IMR-90 (cell line): ENCODE results near the gene NDUFAF5. TPM values are rescaled to one million over a fixed set of nuclear protein-coding genes. Genes with fewer than 3 reads are reported as not detected.

Experiments used
- ATAC-seq: fragments of 200-7000 bp; cut with Tn5 transposase; 2 replicates; pipeline ENCODE4 v1.9.1; 2020; ENCODE audit warnings: low read depth, mild to moderate bottlenecking, moderate library complexity
- BruUV-seq: library from RNA; stranded (reverse); fragments of 400-500 nt; replicated peaks from 2 replicates; lab custom pipeline; 2021; lab: Mats Ljungman, UMichigan
- CTCF ChIA-PET: fragments of 300-600 bp; formaldehyde crosslinking; extraction: SDS; loops from one replicate; lab custom pipeline; 2021; ENCODE audit warnings: antibody characterized with exemption; lab: Yijun Ruan, JAX
- POLR2A ChIA-PET: fragments of 300-600 bp; sonication (Branson Sonifier 250); formaldehyde crosslinking; loops from one replicate; lab custom pipeline; 2022; ENCODE audit warnings: antibody characterized with exemption; ENCODE audit not compliant: unreplicated experiment; lab: Charles Lee
- DNase-seq: peaks from one replicate; pipeline ENCODE4 v3.0.0; 2013
- H2AFZ ChIP-seq: replicated peaks from 2 replicates; pipeline ENCODE3; 2013; ENCODE audit warnings: low read length, mild to moderate bottlenecking; ENCODE audit not compliant: poor library complexity
- H2AK5ac ChIP-seq: 2 replicates; pipeline ENCODE4 v1.6.1; 2013; ENCODE audit warnings: low read depth, low read length, inconsistent platforms
- H2AK9ac ChIP-seq: replicated peaks from 2 replicates; pipeline ENCODE3; 2013; ENCODE audit warnings: mild to moderate bottlenecking, low read depth, low read length, moderate library complexity; ENCODE audit not compliant: poor library complexity
- H2BK120ac ChIP-seq: 2 replicates; pipeline ENCODE4 v1.6.1; 2013; ENCODE audit warnings: low read depth, low read length, inconsistent platforms
- H2BK15ac ChIP-seq: 3 replicates; pipeline ENCODE4 v1.6.1; 2013; ENCODE audit warnings: low read depth, low read length, inconsistent platforms
- H2BK20ac ChIP-seq: 2 replicates; pipeline ENCODE4 v1.6.1; 2013; ENCODE audit warnings: low read depth, mild to moderate bottlenecking, inconsistent platforms, low read length, moderate library complexity
- H2BK5ac ChIP-seq: 2 replicates; pipeline ENCODE4 v1.6.1; 2013; ENCODE audit warnings: mild to moderate bottlenecking, low read depth, low read length, inconsistent platforms; ENCODE audit not compliant: poor library complexity, severe bottlenecking
- H3K14ac ChIP-seq: replicated peaks from 2 replicates; pipeline ENCODE4 v1.6.1; 2013; ENCODE audit warnings: low read depth, low read length, inconsistent platforms
- H3K18ac ChIP-seq: 2 replicates; pipeline ENCODE4 v1.6.1; 2013; ENCODE audit warnings: low read depth, low read length, control low read depth
- H3K23ac ChIP-seq: 2 replicates; pipeline ENCODE4 v1.6.1; 2013; ENCODE audit warnings: low read depth, low read length, inconsistent platforms
- H3K27ac ChIP-seq: 2 replicates; pipeline ENCODE4 v1.5.1; 2013; ENCODE audit warnings: mild to moderate bottlenecking, control low read depth, low read length; ENCODE audit not compliant: insufficient read depth
- H3K27me3 ChIP-seq: 2 replicates; pipeline ENCODE4 v1.6.1; 2013; ENCODE audit warnings: low read length; ENCODE audit not compliant: control insufficient read depth, insufficient read depth
- H3K36me3 ChIP-seq: 2 replicates; pipeline ENCODE4 v1.6.1; 2013; ENCODE audit warnings: low read length, mixed read lengths; ENCODE audit not compliant: control insufficient read depth, insufficient read depth
- H3K4ac ChIP-seq: 2 replicates; pipeline ENCODE4 v1.6.1; 2013; ENCODE audit warnings: low read depth, low read length, inconsistent platforms
- H3K4me1 ChIP-seq: 2 replicates; pipeline ENCODE4 v1.6.1; 2013; ENCODE audit warnings: low read length, mixed read lengths; ENCODE audit not compliant: control insufficient read depth, insufficient read depth
- H3K4me2 ChIP-seq: 2 replicates; pipeline ENCODE4 v1.6.1; 2013; ENCODE audit warnings: low read depth, mild to moderate bottlenecking, control low read depth, low read length, moderate library complexity
- H3K4me3 ChIP-seq: 2 replicates; pipeline ENCODE4 v1.5.1; 2013; ENCODE audit warnings: low read depth, mild to moderate bottlenecking, control low read depth, low read length, moderate library complexity; ENCODE audit not compliant: insufficient read depth
- H3K56ac ChIP-seq: 2 replicates; pipeline ENCODE4 v1.6.1; 2013; ENCODE audit warnings: low read length, inconsistent platforms; ENCODE audit not compliant: insufficient read depth; ENCODE audit errors: extremely low read depth
- H3K79me1 ChIP-seq, 2 experiments: 2 replicates each; pipeline ENCODE4 v1.6.1; 2013; ENCODE audit warnings: low read length in 2 of 2, inconsistent platforms in 1 of 2, low read depth in 1 of 2
- H3K9ac ChIP-seq: 2 replicates; pipeline ENCODE4 v1.6.1; 2013; ENCODE audit warnings: low read depth, low read length, control low read depth
- H3K9me1 ChIP-seq: 2 replicates; pipeline ENCODE4 v1.6.1; 2013; ENCODE audit warnings: low read length, inconsistent platforms; ENCODE audit not compliant: insufficient read depth
- H3K9me3 ChIP-seq: 2 replicates; pipeline ENCODE4 v1.6.1; 2013; ENCODE audit warnings: low read length; ENCODE audit not compliant: control insufficient read depth, insufficient read depth
- H4K20me1 ChIP-seq: 2 replicates; pipeline ENCODE4 v1.6.1; 2013; ENCODE audit warnings: low read length, inconsistent platforms; ENCODE audit not compliant: insufficient read depth
- H4K5ac ChIP-seq: 2 replicates; pipeline ENCODE4 v1.6.1; 2013; ENCODE audit warnings: mild to moderate bottlenecking, low read depth, low read length, control low read depth
- H4K8ac ChIP-seq, 2 experiments: 2 replicates each; pipeline ENCODE4 v1.6.1; 2013; ENCODE audit warnings: low read depth in 2 of 2, low read length in 2 of 2, control low read depth in 1 of 2, inconsistent platforms in 1 of 2
- H4K91ac ChIP-seq: 2 replicates; pipeline ENCODE4 v1.6.1; 2013; ENCODE audit warnings: low read depth, low read length, inconsistent platforms; ENCODE audit not compliant: insufficient read depth
- BHLHE40 ChIP-seq: fragments of 150-350 bp; IDR thresholded peaks from 2 replicates; pipeline ENCODE4 v1.6.1; 2016; ENCODE audit warnings: mild to moderate bottlenecking, low read depth, low read length
- CEBPB ChIP-seq: IDR thresholded peaks from 2 replicates; pipeline ENCODE4 v1.6.1; 2012; ENCODE audit warnings: low read depth, low read length, improper control_type of control experiment
- CHD1 ChIP-seq: IDR thresholded peaks from 2 replicates; pipeline ENCODE4 v1.6.1; 2012; ENCODE audit warnings: low read depth, low read length, improper control_type of control experiment
- FOS ChIP-seq: fragments of 150-350 bp; IDR thresholded peaks from 2 replicates; pipeline ENCODE4 v1.6.1; 2016; ENCODE audit warnings: low read depth, low read length
- MAFK ChIP-seq: IDR thresholded peaks from 2 replicates; pipeline ENCODE4 v1.6.1; 2012; ENCODE audit warnings: low read depth, low read length, improper control_type of control experiment
- MAZ ChIP-seq: IDR thresholded peaks from 2 replicates; pipeline ENCODE4 v1.6.1; 2012; ENCODE audit warnings: low read depth, mild to moderate bottlenecking, low read length, improper control_type of control experiment, moderate library complexity, borderline replicate concordance
- MXI1 ChIP-seq: IDR thresholded peaks from 2 replicates; pipeline ENCODE4 v1.6.1; 2012; ENCODE audit warnings: low read depth, mild to moderate bottlenecking, low read length, moderate library complexity, borderline replicate concordance
- RAD21 ChIP-seq: IDR thresholded peaks from 2 replicates; pipeline ENCODE4 v1.6.1; 2012; ENCODE audit warnings: low read length, improper control_type of control experiment
- RCOR1 ChIP-seq: IDR thresholded peaks from 2 replicates; pipeline ENCODE4 v1.6.1; 2012; ENCODE audit warnings: mild to moderate bottlenecking, low read length, improper control_type of control experiment; ENCODE audit not compliant: insufficient replicate concordance
- WGBS, 2 experiments: methylation state at CpG; one replicate each; pipeline versions ENCODE4 v1.1.5 to v1.1.7; 2013; ENCODE audit warnings: missing lambda C conversion rate in 2 of 2; ENCODE audit not compliant: insufficient read length in 1 of 2; ENCODE audit errors: extremely low coverage in 2 of 2; 5-methylcytosine and 5-hydroxymethylcytosine counted together
- dilution Hi-C: fragments of 300-500 bp; cut with HindIII; formaldehyde crosslinking; loops from one replicate; pipeline ENCODE4 v1.14.3; 2018; ENCODE audit warnings: low sequenced_read_pairs; ENCODE audit not compliant: unreplicated experiment
- in situ Hi-C: fragments of 300-500 bp; cut with MboI; formaldehyde crosslinking; loops from 3 replicates; pipeline ENCODE4 v1.14.3; 2019; ENCODE audit warnings: low sequenced_read_pairs, inconsistent platforms, mixed read lengths
- intact Hi-C: fragments of 100-400 bp; cut with micrococcal nuclease; formaldehyde crosslinking; loops from 2 replicates; pipeline ENCODE4 v1.10.0; 2022
- polyA plus RNA-seq, 3 experiments: library from polyadenylated mRNA; depleted of rRNA; stranded (reverse); fragments of >200 nt; gene quantifications; 2 replicates each; pipeline ENCODE4 v1.2.3, GENCODE V29; 2012; ENCODE audit warnings: low replicate concordance in 1 of 3
- total RNA-seq: library from RNA; depleted of rRNA; stranded (reverse); fragments of >200 nt; gene quantifications from 2 replicates; pipeline ENCODE4 v1.2.3, GENCODE V29; 2012
- TF ChIP-seq, protein P1 (sequence below): fragments of 150-350 bp; IDR thresholded peaks from 2 replicates; pipeline ENCODE4 v1.6.1; 2016; ENCODE audit warnings: low read depth, mild to moderate bottlenecking, low read length, moderate library complexity, borderline replicate concordance
- TF ChIP-seq, protein P2 (sequence below): conservative IDR thresholded peaks from 2 replicates; pipeline ENCODE4 v1.5.1; 2012; ENCODE audit warnings: mild to moderate bottlenecking, low read depth, low read length, improper control_type of control experiment
- TF ChIP-seq, protein P3 (sequence below): fragments of 150-350 bp; IDR thresholded peaks from 2 replicates; pipeline ENCODE4 v1.6.1; 2017; ENCODE audit warnings: mild to moderate bottlenecking, antibody characterized with exemption, low read length, low read depth

NDUFAF5 gene
- total and polyA plus RNA-seq, 2 of the 4 experiments (the other 2 are of a cell fraction): 6.8 to 12.3 TPM

DNA sequence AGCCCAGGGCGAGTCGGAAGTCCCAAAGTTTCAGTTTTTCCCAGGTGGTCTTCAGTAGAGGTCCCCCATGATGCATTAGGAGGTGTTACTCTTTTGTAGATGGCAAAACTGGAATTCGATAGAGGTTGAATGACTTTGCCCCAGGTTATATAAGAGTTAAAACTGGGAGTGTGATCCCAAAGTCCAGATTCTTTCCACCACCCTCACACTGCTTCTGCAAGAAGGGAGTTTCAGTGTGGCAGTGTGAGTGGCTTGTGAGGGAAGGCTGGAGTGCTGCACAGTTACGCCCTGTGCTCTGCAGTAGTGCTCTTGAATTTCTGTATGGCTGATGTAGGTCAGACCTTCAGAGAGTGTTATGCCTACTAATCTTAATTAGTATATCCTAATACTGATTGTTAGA, 29.8 kb downstream of the NDUFAF5 start:
- no peak overlapping the region for H4K91ac ChIP-seq
- no peak overlapping the region for H3K4me3 ChIP-seq
- H3K18ac ChIP-seq: no peak overlapping the region
- no CpG with 5 or more reads among the region's 4 CpGs for WGBS, 2 experiments
- no peak overlapping the region for H2BK5ac ChIP-seq
- H2BK120ac ChIP-seq: no peak overlapping the region
- intact Hi-C loops (no loop called here), dilution Hi-C loops (no loop called here), in situ Hi-C loops (no loop called here)
- H3K23ac ChIP-seq: no peak overlapping the region
- no peak overlapping the region for H3K4ac ChIP-seq
- no peak for ATAC-seq
- H4K8ac ChIP-seq: no peak overlapping the region
- DNase-seq: no peak
- no peak overlapping the region for H2AFZ ChIP-seq
- no peaks in the 10 kb centered on the region for H3K27me3 ChIP-seq
- no peak overlapping the region for H2BK20ac ChIP-seq
- TF ChIP-seq, protein P1, sequence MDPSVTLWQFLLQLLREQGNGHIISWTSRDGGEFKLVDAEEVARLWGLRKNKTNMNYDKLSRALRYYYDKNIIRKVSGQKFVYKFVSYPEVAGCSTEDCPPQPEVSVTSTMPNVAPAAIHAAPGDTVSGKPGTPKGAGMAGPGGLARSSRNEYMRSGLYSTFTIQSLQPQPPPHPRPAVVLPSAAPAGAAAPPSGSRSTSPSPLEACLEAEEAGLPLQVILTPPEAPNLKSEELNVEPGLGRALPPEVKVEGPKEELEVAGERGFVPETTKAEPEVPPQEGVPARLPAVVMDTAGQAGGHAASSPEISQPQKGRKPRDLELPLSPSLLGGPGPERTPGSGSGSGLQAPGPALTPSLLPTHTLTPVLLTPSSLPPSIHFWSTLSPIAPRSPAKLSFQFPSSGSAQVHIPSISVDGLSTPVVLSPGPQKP: no peak
- TF ChIP-seq FOS (no peak), BHLHE40 (no peak), CHD1 (no peak), MAFK (no peak), RCOR1 (no peak), RAD21 (no peak), MAZ (no peak), CEBPB (no peak), MXI1 (no peak)
- TF ChIP-seq, protein P2, sequence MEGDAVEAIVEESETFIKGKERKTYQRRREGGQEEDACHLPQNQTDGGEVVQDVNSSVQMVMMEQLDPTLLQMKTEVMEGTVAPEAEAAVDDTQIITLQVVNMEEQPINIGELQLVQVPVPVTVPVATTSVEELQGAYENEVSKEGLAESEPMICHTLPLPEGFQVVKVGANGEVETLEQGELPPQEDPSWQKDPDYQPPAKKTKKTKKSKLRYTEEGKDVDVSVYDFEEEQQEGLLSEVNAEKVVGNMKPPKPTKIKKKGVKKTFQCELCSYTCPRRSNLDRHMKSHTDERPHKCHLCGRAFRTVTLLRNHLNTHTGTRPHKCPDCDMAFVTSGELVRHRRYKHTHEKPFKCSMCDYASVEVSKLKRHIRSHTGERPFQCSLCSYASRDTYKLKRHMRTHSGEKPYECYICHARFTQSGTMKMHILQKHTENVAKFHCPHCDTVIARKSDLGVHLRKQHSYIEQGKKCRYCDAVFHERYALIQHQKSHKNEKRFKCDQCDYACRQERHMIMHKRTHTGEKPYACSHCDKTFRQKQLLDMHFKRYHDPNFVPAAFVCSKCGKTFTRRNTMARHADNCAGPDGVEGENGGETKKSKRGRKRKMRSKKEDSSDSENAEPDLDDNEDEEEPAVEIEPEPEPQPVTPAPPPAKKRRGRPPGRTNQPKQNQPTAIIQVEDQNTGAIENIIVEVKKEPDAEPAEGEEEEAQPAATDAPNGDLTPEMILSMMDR: no peak
- TF ChIP-seq, protein P3, sequence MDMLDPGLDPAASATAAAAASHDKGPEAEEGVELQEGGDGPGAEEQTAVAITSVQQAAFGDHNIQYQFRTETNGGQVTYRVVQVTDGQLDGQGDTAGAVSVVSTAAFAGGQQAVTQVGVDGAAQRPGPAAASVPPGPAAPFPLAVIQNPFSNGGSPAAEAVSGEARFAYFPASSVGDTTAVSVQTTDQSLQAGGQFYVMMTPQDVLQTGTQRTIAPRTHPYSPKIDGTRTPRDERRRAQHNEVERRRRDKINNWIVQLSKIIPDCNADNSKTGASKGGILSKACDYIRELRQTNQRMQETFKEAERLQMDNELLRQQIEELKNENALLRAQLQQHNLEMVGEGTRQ: no peak
- H2BK15ac ChIP-seq: no peak overlapping the region
- H4K5ac ChIP-seq: no peak overlapping the region
- H3K9me3 ChIP-seq: no peaks in the 10 kb centered on the region
- H3K9ac ChIP-seq: no peak overlapping the region
- ChIA-PET POLR2A (no interaction called here), CTCF (no interaction called here)
- H3K9me1 ChIP-seq: no peaks in the 10 kb centered on the region
- no peaks in the 10 kb centered on the region for H4K20me1 ChIP-seq
- no peak overlapping the region for H3K4me2 ChIP-seq
- peaks cover 0 to 5% of the 10 kb centered on the region in 2 experiments; a peak in 1 of 4 replicates for H3K79me1 ChIP-seq
- H3K14ac ChIP-seq: no peak overlapping the region
- peaks cover 39% of the 10 kb centered on the region for H3K36me3 ChIP-seq
- no peaks in the 10 kb centered on the region for H3K4me1 ChIP-seq
- no peak overlapping the region for H2AK9ac ChIP-seq
- no peak overlapping the region for H3K27ac ChIP-seq
- no TSS peak for BruUV-seq
- H2AK5ac ChIP-seq: no peak overlapping the region
- no peak overlapping the region for H3K56ac ChIP-seq
